Neural cell (in vitro differentiated cells): ENCODE data around the gene OR10V1. TPM values are rescaled to one million over a fixed set of nuclear protein-coding genes. Genes with fewer than 3 reads are reported as not detected.

Experiments
- H2AFZ ChIP-seq: fragments of 200-600, 300-800 bp; sonication (generic), shearing (Covaris generic); 2 replicates; pipeline ENCODE4 v1.6.0; 2014; ENCODE audit warnings: low read depth, mild to moderate bottlenecking, antibody characterized with exemption, low read length, moderate library complexity
- H3F3A ChIP-seq: fragments of 200-600 bp; shearing (Covaris generic); 2 replicates; pipeline ENCODE4 v1.6.1; 2016; ENCODE audit warnings: mild to moderate bottlenecking, moderate library complexity, mixed read lengths, antibody characterized with exemption, low read length; ENCODE audit not compliant: insufficient read depth, poor library complexity, severe bottlenecking
- H3K27ac ChIP-seq: fragments of 200-600, 300-800 bp; sonication (generic), shearing (Covaris generic); 2 replicates; pipeline ENCODE4 v1.5.1; 2014; ENCODE audit warnings: mild to moderate bottlenecking, low read length, moderate library complexity
- H3K27me3 ChIP-seq: fragments of 300-800, 200-600 bp; sonication (generic), shearing (Covaris generic); 2 replicates; pipeline ENCODE4 v1.6.0; 2014; ENCODE audit warnings: mild to moderate bottlenecking, low read depth, low read length, moderate library complexity; ENCODE audit not compliant: insufficient read depth
- H3K36me3 ChIP-seq: fragments of 300-800, 200-600 bp; sonication (generic), shearing (Covaris generic); 2 replicates; pipeline ENCODE4 v1.5.1; 2014; ENCODE audit warnings: mild to moderate bottlenecking, antibody characterized with exemption, low read length, moderate library complexity; ENCODE audit not compliant: insufficient read depth
- H3K4me2 ChIP-seq: fragments of 300-800, 200-600 bp; sonication (generic), shearing (Covaris generic); 2 replicates; pipeline ENCODE4 v1.6.0; 2014; ENCODE audit warnings: mild to moderate bottlenecking, low read length
- H3K4me3 ChIP-seq: fragments of 300-800, 200-600 bp; sonication (generic), shearing (Covaris generic); 2 replicates; pipeline ENCODE4 v1.5.1; 2014; ENCODE audit warnings: mild to moderate bottlenecking, low read length, moderate library complexity
- H3K79me2 ChIP-seq: fragments of 200-600 bp; shearing (Covaris generic); replicated peaks from 2 replicates; pipeline ENCODE4 v1.6.0; 2014; ENCODE audit warnings: mild to moderate bottlenecking, low read length, moderate library complexity; ENCODE audit not compliant: insufficient read depth
- H3K9ac ChIP-seq: fragments of 300-800, 200-600 bp; sonication (generic), shearing (Covaris generic); 2 replicates; pipeline ENCODE4 v1.6.1; 2016; ENCODE audit warnings: mild to moderate bottlenecking, low read length, mixed read lengths
- H3K9me2 ChIP-seq: fragments of 200-600 bp; shearing (Covaris generic); 2 replicates; pipeline ENCODE4 v1.6.1; 2016; ENCODE audit warnings: mild to moderate bottlenecking, low read length, mixed read lengths; ENCODE audit not compliant: insufficient read depth
- H3K9me3 ChIP-seq: fragments of 200-600, 300-800 bp; sonication (generic), shearing (Covaris generic); 2 replicates; pipeline ENCODE4 v1.6.1; 2016; ENCODE audit warnings: mild to moderate bottlenecking, mixed run types, low read length, moderate library complexity, mixed read lengths
- H4K20me1 ChIP-seq: fragments of 200-600 bp; shearing (Covaris generic); 2 replicates; pipeline ENCODE4 v1.6.1; 2016; ENCODE audit warnings: mild to moderate bottlenecking, mixed run types; ENCODE audit not compliant: insufficient read depth
- EP300 ChIP-seq: fragments of 450-650 bp; conservative IDR thresholded peaks from 2 replicates; pipeline ENCODE4 v1.6.1; 2014; ENCODE audit warnings: antibody characterized with exemption, mild to moderate bottlenecking, moderate library complexity; ENCODE audit not compliant: poor library complexity, severe bottlenecking
- EZH2 ChIP-seq: fragments of 200-600, 300-800 bp; shearing (Covaris generic), sonication (generic); IDR thresholded peaks from 2 replicates; pipeline ENCODE4 v1.6.1; 2014; ENCODE audit warnings: antibody characterized with exemption, low read length, borderline replicate concordance, mild to moderate bottlenecking; ENCODE audit not compliant: insufficient read depth, poor library complexity, severe bottlenecking
- MXI1 ChIP-seq: fragments of 450-650 bp; conservative IDR thresholded peaks from 2 replicates; pipeline ENCODE4 v1.6.1; 2014; ENCODE audit warnings: antibody characterized with exemption, mild to moderate bottlenecking; ENCODE audit not compliant: poor library complexity, severe bottlenecking
- POLR2AphosphoS5 ChIP-seq: IDR thresholded peaks from 2 replicates; pipeline ENCODE4 v1.6.1; 2012
- RAD21 ChIP-seq: fragments of 450-650 bp; conservative IDR thresholded peaks from 2 replicates; pipeline ENCODE4 v1.6.1; 2014; ENCODE audit warnings: antibody characterized with exemption, mild to moderate bottlenecking, moderate library complexity
- SMC3 ChIP-seq: fragments of 450-650 bp; conservative IDR thresholded peaks from 2 replicates; pipeline ENCODE4 v1.6.1; 2014; ENCODE audit warnings: antibody characterized with exemption, mild to moderate bottlenecking, moderate library complexity; ENCODE audit not compliant: poor library complexity
- TAF1 ChIP-seq: IDR thresholded peaks from 2 replicates; pipeline ENCODE4 v1.6.1; 2012; ENCODE audit warnings: low read depth
- polyA minus RNA-seq: library from RNA; depleted of rRNA, polyadenylated mRNA; stranded (reverse); fragments of >200 nt; gene quantifications from 2 replicates; pipeline ENCODE4 v1.2.3, GENCODE V29; 2014
- polyA plus RNA-seq: library from polyadenylated mRNA; depleted of rRNA; stranded (reverse); fragments of >200 nt; gene quantifications from 2 replicates; pipeline ENCODE4 v1.2.3, GENCODE V29; 2014
- TF ChIP-seq, protein P1 (sequence below): fragments of 450-650 bp; IDR thresholded peaks from 2 replicates; pipeline ENCODE4 v1.5.1; 2014; ENCODE audit warnings: antibody characterized with exemption, mild to moderate bottlenecking, moderate library complexity; ENCODE audit not compliant: poor library complexity, severe bottlenecking
- TF ChIP-seq, protein P2 (sequence below): IDR thresholded peaks from 2 replicates; pipeline ENCODE4 v1.6.1; 2012; ENCODE audit warnings: borderline replicate concordance

OR10V1 gene, protein sequence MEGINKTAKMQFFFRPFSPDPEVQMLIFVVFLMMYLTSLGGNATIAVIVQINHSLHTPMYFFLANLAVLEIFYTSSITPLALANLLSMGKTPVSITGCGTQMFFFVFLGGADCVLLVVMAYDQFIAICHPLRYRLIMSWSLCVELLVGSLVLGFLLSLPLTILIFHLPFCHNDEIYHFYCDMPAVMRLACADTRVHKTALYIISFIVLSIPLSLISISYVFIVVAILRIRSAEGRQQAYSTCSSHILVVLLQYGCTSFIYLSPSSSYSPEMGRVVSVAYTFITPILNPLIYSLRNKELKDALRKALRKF
- polyA plus RNA-seq (not detected in 2 replicates), polyA minus RNA-seq (not detected in 2 replicates)

DNA sequence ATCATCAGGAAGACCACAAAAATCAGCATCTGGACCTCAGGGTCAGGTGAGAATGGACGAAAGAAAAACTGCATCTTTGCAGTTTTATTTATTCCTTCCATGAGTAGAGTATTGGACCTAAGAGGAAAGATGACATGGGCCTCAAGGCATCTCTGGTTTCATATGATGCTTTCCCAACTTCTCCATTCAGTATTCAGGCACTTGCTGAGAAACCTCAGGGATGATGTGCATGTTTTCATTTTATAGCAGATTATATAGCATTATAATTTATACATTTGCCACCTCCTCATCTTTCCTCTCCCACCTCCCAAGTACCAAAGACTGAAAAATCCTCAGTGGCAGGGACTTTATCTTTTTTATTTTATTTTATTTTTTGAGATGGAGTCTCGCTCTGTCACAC lies at the start of gene OR10V1:
Gene OR10V1, minus strand, starts transcription at position 101 of the 400 bp plus-strand sequence. Its CDS starts 0 bp downstream, at position 101.
- no peaks in the 10 kb centered on the region for H3K27me3 ChIP-seq
- H3K9ac ChIP-seq, result no peak within 1 kb of the TSS
- H3K4me2 ChIP-seq, result no peak within 1 kb of the TSS
- H4K20me1 ChIP-seq, result no peaks in the 10 kb centered on the region
- TF ChIP-seq MXI1 (no peak), EP300 (no peak), POLR2AphosphoS5 (no peak), EZH2 (no peak)
- TF ChIP-seq, protein P1, sequence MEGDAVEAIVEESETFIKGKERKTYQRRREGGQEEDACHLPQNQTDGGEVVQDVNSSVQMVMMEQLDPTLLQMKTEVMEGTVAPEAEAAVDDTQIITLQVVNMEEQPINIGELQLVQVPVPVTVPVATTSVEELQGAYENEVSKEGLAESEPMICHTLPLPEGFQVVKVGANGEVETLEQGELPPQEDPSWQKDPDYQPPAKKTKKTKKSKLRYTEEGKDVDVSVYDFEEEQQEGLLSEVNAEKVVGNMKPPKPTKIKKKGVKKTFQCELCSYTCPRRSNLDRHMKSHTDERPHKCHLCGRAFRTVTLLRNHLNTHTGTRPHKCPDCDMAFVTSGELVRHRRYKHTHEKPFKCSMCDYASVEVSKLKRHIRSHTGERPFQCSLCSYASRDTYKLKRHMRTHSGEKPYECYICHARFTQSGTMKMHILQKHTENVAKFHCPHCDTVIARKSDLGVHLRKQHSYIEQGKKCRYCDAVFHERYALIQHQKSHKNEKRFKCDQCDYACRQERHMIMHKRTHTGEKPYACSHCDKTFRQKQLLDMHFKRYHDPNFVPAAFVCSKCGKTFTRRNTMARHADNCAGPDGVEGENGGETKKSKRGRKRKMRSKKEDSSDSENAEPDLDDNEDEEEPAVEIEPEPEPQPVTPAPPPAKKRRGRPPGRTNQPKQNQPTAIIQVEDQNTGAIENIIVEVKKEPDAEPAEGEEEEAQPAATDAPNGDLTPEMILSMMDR, result no peak
- H3K36me3 ChIP-seq, result no peaks in the 10 kb centered on the region
- no peak within 1 kb of the TSS for H3K27ac ChIP-seq
- no peak within 1 kb of the TSS for H3K4me3 ChIP-seq
- H3K9me2 ChIP-seq, result no peaks in the 10 kb centered on the region
- H2AFZ ChIP-seq, result no peak within 1 kb of the TSS
- no peaks in the 10 kb centered on the region for H3K79me2 ChIP-seq
- no peaks in the 10 kb centered on the region for H3K9me3 ChIP-seq
- H3F3A ChIP-seq, result no peaks in the 10 kb centered on the region

DNA sequence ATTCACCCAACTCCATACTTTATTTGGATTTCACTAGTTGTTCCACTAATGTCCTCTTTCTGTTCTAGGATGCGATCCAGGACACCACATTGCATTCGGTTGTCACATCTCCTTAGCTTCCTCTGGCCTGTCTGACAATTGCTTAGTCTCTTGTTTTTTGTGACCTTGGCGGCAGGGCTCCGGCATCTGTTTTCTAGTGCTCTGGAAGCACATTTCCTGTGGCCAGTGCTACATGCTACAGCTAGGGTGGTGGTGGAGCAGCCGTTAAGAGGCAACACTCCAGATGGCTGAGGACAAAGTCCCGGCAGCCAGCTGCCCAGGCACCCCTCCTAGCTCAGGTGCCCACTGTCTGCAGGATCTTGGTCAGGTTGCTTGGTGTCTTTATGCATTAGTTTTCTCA lies 48.3 kb upstream of the OR10V1 start:
- Histone ChIP-seq H3K9ac (no peak overlapping the region), H4K20me1 (no peaks in the 10 kb centered on the region), H3K79me2 (no peaks in the 10 kb centered on the region)

More for the DNA sequence above, 48.3 kb upstream of the OR10V1 start:
- Histone ChIP-seq H3K36me3 (no peaks in the 10 kb centered on the region), H2AFZ (no peak overlapping the region), H3K27ac (no peak overlapping the region), H3F3A (no peaks in the 10 kb centered on the region), H3K27me3 (no peaks in the 10 kb centered on the region), H3K4me3 (no peak overlapping the region), H3K9me2 (no peaks in the 10 kb centered on the region), H3K9me3 (no peaks in the 10 kb centered on the region), H3K4me2 (no peak overlapping the region)
- no peak for TF ChIP-seq POLR2AphosphoS5
- TF ChIP-seq RAD21, result no peak
- no peak for TF ChIP-seq SMC3
- no peak for TF ChIP-seq EZH2
- TF ChIP-seq, protein P2, sequence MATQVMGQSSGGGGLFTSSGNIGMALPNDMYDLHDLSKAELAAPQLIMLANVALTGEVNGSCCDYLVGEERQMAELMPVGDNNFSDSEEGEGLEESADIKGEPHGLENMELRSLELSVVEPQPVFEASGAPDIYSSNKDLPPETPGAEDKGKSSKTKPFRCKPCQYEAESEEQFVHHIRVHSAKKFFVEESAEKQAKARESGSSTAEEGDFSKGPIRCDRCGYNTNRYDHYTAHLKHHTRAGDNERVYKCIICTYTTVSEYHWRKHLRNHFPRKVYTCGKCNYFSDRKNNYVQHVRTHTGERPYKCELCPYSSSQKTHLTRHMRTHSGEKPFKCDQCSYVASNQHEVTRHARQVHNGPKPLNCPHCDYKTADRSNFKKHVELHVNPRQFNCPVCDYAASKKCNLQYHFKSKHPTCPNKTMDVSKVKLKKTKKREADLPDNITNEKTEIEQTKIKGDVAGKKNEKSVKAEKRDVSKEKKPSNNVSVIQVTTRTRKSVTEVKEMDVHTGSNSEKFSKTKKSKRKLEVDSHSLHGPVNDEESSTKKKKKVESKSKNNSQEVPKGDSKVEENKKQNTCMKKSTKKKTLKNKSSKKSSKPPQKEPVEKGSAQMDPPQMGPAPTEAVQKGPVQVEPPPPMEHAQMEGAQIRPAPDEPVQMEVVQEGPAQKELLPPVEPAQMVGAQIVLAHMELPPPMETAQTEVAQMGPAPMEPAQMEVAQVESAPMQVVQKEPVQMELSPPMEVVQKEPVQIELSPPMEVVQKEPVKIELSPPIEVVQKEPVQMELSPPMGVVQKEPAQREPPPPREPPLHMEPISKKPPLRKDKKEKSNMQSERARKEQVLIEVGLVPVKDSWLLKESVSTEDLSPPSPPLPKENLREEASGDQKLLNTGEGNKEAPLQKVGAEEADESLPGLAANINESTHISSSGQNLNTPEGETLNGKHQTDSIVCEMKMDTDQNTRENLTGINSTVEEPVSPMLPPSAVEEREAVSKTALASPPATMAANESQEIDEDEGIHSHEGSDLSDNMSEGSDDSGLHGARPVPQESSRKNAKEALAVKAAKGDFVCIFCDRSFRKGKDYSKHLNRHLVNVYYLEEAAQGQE, result no peak
- TF ChIP-seq, protein P1, result no peak
- TF ChIP-seq TAF1, result no peak
- no peak for TF ChIP-seq EP300
- TF ChIP-seq MXI1, result no peak
